Measurements from ENCODE around the gene SLC44A5.
A peak's percentile ranks its signal among the peaks of the same experiment; 100 is the strongest.
"Not testable (repeated sequence)": the region's sequence is repeated elsewhere in the genome, so short reads cannot be mapped to it uniquely, and the experiment has no call there.

Gene SLC44A5

DNA sequence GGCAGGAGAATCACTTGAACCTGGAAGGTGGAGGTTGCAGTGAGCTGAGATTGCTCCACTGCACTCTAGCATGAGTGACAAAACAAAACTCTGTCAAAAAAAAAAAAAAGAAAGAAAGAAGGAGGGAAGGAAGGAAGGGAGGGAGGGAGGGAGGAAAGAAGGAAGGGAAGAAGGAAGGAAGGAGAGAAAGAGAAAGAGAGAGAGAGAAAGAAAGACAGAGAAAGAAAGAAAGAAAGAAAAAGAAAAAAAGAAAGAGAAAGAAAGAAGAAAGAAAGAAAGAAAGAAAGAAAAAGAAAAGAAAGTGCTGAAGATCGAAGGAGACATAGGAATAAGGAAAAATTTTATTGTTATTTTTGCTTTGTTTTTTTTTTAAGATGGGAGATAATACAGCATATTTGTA, 166.7 kb downstream of the SLC44A5 start:
- no peak for DNase-seq

DNA sequence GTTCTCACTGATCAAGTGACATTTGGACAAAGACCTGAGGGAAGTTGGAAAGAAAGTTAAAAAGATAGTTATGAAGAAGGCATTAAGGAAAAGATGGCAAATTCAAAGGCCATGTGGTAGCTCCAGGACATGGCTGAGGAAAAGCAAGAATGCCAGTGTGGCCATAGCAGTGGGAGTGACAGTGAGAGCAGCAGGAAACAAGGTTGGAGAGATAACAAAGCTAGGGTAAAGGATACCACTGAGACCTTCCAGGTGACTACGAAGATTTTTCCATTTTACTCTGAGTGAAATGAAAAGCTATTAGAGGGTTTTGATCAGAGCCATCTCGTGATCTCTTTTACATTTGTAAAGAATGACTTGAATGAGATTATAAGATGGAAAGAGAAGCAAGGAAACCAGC, 170.6 kb downstream of the SLC44A5 start:
- DNase-seq = no peak

DNA sequence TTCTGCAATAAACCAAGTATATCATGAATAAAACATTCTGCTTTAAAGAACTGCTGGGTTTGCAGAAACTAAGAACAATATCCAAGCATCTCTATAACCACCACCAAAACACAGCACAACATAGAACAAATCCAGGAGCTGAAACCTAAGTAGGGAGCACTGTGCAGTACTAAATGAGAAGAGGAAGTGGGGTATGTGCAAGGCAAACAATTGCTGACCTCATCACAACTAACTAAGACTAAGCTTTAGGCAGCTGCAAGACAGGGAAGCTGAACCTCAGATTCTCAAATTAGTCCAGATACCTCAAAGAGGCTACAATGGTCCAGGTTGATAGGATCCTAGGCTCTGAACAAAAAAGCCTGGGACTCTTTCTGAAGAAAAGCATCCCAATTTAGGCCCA, 172.6 kb downstream of the SLC44A5 start:
- DNase-seq = no peak

DNA sequence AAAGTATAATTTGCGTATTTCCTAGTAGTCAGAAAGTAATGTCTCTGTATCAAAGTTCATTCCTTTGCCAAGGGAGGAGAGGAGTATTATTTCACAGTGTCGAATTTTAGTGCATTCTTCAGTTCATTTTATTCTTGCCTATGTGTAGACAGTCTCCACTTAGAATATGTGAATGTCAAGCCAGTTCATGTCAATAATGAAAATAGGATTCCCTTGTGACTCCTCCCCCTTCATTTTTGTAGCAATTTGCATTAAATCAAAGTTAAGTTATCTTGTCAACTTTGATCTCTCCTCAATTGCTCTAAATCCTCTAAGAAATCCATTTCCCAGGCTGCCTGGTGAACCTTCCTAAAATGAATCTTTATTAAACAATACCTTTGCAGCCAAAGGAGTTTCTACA, 179.1 kb downstream of the SLC44A5 start:
- DNase-seq = no peak

DNA sequence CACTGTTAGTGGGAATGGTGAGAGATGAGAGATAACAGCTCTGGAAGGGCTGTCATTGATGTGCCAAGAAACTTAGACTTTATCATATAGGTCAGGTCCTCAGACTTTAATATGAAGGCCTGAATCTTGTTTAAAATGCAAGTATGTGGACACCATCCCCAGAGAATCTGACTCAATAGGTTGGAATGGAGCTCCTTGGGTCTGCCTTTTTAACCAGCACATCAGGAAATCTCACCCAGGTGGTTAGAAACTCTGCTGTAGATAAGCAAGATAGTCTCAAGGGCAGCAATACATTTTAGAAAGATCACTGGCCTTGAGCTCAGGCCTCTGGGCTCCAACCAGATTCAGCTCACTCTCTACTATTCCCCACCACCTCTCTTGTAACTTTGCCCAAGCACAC, 180.4 kb downstream of the SLC44A5 start:
- no peak for DNase-seq

DNA sequence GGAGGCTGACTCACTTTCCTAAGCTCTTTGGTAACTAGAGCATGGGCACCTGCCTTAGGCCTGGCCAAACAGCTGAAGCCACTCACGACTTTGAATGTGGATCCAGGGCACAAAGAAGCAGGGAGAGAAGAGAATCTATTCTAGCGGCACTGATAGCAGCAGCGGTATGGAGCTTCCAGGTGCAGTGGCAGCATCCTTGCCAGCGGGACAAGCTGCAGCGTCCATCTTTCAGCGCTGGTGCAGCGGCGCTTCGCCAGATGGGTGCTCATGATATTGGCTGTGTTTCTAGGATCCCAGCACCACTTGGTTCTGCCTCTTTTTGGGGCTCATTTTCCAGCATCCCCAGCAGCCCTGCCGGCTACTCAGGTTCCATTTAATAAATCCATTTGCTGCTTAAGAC, 184.2 kb downstream of the SLC44A5 start:
- no peak for DNase-seq

DNA sequence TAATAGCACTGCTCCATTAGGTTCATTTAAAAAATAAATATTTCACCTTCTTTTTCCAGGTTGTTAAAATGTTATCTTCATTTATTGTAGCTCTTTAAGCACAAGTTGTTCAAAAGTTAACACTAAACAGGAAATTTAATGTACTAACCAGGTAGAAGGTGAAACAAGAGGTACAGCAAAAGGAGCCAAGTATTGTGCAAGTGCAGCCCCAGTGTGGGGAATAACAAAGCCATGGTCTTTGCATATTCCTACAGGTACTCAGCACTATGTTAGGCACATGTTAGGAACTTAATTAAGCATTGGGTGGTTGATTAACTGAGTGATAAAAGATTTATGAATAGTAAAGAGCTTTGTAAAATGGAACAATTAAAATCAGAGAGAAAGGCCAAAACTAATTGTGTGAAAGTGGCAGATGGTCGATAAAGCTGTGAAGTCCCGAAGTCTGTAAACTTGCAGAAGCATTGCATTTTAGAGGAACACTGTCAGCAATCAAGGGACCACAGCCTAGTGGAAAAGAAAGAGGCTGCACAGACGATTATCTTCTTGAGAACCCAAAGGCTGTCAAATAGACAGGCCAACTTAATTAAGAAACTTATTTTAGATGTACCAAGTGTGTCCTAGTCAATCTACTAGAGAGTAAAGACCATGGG, 185.8 kb downstream of the SLC44A5 start:
- DNase-seq = no peak

DNA sequence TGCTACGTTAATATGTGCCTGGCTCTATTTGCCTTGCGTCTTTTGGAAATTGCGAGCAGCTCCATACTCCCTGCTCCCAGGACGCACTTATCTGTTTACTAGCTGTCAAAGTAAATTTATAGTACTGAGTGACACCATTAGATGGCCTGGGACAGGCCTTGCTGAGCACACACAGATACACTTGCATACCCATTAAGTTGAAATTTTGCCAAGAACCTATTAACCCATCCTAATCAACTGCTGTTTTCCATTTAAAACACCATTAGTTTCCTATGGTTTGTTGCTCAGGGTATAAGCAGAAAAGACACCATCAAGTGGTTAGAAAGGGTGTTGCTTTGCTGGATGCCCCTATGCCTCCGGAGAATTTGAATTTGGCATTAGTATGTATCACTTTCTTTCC, 187.3 kb downstream of the SLC44A5 start:
- peak; percentile 17 for DNase-seq

DNA sequence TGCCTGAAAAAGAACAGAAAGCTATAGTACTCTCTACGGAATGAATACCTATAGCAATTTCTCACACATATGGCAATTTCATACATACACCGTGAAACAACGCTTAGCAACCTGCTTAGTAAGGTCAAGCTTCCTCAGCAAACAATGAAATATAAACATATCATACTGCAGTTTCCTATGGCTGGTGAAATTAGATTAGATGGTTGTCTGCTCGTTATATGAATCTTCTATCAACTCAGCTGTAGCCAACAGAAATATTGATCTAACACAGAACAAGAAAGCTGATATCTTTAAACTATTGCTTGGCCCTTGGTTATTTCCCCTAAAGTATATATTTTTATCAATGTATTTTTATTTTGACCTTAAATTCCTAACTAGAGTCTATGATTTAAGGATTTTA, 187.8 kb downstream of the SLC44A5 start:
- DNase-seq = no peak

DNA sequence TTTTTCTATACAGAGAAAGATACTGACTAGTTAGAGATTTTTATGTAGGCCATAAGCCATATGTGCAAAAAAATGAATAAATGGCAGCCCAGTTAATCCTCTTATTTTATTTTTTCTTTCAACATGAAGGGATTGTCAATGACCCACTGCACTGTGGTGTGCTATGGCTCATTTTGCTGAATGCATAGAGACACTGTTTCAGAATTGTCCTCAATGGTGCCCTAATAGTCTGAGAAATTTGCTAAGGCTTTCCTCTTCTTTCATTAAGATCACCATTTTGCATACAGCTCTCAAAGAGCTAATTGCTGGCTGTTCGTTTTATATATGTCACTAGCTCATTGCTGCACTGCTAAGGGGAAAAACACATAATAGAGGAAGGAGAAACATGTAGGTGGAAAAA, 189.5 kb downstream of the SLC44A5 start:
- no peak for DNase-seq

DNA sequence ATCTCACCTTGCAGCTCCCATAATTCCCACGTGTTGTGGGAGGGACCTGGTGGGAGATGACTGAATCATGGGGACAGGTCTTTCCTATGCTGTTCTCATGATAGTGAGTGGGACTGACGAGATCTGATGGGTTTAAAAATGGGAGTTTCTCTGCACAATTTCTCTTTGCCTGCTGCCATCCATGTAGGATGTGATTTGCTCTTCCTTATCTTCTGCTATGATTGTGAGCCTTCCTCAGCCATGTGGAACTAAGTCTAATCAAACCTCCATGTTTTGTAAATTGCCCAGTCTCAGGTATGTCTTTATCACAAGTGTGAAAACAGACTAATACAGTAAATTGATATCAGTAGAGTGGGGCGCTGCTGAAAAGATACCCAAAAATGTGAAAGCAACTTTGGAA, 195.7 kb downstream of the SLC44A5 start:
- DNase-seq = no peak

DNA sequence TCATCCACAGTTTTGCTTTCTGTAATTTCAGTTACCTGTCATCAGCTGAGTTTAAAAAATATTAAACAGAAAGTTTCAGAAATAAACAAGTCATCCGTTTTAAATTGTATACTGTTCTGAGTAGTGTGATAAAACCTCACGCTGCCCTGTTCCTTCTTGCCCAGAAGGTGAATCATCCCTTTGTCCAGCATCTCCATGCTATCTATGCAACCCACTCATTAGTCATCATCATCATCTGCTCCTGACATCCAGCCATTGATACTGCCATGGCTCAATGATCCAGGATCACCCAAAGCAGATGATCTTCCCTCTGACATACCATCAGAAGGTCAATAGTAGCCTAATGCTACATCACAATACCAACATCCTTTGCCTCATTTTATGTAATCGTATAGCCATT, 198.3 kb downstream of the SLC44A5 start:
- no peak for DNase-seq

DNA sequence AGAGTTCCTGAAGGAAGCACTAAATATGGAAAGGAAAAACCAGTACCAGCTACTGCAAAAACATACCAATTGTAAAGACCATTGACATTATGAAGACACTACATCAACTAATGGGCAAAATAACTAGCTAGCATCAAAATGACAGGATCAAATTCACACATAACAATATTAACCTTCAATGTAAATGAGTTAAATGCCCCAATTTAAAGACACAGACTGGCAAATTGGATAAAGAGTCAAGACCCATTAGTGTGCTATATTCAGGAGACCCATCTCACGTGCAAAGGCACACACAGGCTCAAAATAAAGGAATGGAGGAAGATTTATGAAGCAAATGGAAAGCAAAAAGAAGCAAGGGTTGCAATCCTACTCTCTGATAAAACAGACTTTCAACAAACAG, 206.2 kb downstream of the SLC44A5 start:
- not testable (repeated sequence) for DNase-seq

DNA sequence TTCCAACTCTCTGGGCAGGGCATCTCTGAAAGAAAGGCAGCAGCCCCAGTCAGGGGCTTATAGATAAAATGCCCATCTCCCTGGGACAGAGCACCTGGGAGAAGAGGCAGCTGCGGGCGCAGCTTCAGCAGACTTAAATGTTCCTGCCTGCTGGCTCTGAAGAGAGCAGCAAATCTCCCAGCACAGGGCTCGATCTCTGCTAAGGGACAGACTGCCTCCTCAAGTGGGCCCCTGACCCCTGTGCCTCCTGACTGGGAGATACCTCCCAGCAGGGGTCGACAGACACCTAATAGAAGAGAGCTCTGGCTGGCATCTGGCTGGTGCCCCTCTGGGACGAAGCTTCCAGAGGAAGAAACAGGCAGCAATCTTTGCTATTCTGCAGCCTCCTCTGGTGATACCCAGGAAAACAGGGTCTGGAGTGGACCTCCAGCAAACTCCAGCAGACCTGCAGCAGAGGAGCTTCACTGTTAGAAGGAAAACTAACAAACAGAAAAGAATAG, 207.7 kb downstream of the SLC44A5 start:
- DNase-seq = not testable (repeated sequence)

DNA sequence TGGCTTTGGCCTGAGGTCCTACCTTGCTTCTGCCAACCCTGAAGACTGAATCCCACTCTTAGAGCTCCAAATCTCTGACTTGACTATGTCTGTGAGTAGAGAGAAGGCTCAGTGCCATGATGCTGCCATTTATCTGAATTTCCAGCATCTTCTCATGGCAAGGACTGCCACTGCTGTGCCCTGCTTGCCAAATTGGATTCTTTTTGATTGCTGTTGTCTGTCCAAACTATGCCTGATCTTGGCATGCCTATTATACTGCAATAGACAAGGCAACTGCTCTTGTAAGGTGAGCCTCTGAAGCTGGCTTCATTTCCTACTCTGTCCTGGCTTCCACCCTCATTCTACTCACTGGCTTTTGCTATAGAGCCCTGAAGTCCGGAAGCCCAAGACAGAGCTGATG, 210.2 kb downstream of the SLC44A5 start:
- peak; percentile 89 for DNase-seq

DNA sequence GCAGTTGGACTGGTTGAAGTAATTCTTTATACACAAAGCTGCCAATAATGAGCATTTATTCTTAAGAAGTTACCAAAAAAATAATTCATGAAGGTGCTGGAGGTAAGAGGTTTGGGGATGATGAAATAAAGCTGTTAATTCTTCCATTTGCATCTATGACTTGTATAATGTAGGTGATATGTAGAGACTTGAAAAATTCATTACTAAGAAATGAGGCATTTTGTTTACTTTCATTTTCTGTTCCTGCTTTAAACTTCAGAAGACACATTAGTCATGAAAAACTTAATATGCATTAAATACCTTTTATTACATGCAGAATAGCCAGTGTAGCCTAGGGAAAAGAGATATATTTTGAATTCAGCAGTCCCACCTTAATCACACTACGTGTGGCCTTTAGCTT, 214.2 kb downstream of the SLC44A5 start:
- DNase-seq = no peak

DNA sequence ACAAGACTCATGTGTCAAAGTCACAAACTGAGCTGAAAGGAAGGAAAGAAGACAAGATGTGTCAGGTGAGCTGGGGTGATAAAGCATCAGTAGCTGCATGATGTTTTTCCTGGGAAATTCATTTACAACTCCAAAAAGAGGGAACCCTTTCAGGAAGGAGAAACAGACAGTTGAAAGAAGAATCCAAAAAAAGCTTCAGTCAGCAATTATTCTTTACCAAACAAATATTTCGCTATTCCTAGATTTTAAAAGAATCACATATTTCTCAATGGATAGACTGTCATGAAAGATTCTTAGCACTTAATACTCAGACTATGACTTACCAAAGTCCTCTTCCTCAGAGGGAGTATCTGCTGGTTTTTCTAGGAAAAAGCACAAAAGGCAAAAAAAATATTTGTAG, 214.7 kb downstream of the SLC44A5 start:
- no peak for DNase-seq

DNA sequence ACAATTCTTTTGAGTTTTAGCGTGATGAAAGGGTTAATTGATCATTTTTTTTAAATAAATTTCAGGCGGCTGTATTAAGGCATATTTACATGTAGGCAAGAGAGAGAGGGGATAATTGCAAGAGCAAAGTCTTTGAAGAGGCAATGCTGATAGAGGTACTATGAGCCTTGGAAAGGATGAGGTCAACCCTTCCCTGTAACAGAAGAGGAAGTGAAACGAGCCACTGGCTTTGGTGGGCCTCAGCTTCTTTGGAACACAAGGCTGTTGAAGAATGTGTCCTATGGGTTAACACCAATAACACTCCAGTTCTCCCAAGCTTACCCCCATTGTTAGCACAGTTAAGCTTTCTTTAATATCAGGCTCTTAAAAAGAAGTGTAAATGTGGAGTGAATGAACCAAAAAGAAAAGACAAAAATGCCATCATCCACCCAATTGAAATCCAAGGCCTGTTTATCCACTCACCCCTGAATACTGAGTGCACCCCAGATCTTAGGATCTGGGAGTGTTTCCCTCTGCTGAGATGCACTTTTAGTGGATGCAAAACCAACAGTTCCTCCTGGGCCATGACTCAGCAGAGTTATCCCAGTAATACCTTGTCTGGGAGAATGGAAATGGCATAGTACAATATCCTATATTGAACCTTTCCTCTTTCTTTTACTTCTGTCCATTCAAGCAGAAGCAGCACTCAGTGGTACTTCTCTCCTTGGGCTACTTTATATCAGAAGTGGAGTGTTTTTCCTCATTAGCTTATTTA, 216.4 kb downstream of the SLC44A5 start:
- DNase-seq = no peak

DNA sequence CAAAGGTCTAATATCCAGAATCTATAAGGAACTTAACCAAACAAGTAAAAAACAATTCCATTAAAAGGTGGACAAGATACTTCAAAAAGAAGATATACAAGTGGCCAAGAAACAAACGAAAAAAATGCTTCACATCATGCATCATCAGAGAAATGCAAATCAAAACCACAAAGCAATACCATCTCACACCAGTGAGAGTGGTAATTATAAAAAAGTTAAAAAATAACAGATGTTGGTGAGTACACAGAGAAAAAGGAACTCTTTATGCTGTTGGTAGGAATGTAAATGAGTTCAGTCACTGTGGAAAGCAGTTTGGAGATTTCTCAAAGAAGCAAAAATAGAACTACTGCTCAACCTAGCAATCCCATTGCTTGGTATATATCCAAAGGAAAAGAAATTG, 218.6 kb downstream of the SLC44A5 start:
- no peak for DNase-seq

DNA sequence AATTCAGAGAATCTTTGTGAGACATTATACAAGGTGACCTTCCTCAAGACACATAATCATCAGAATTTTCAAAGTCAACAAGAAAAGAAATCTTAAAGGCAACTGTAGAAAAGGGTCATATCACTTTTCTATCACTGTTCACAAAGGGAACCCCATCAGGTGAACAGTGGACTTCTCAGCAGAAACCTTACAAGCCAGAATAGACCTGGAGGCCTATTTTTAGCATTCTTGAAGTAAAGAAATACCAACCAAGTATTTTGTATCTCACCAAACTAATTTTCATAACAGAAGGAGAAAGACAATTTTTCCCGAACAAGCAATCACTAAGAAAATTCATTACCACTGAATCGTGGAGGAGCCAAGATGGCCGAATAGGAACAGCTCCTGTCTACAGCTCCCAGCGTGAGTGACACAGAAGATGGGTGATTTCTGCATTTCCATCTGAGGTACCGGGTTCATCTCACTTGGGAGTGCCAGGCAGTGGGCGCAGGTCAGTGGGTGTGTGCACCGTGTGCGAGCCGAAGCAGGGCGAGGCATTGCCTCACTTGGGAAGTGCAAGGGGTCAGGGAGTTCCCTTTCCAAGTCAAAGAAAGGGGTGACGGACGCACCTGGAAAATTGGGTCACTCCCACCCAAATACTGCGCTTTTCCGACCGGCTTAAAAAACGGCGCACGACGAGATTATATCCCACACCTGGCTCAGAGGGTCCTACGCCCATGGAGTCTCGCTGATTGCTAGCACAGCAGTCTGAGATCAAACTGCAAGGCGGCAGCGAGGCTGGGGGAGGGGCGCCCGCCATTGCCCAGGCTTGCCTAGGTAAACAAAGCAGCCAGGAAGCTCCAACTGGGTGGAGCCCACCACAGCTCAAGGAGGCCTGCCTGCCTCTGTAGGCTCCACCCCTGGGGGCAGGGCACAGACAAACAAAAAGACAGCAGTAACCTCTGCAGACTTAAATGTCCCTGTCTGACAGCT, 235.2 kb downstream of the SLC44A5 start:
- DNase-seq = peak; percentile 28

DNA sequence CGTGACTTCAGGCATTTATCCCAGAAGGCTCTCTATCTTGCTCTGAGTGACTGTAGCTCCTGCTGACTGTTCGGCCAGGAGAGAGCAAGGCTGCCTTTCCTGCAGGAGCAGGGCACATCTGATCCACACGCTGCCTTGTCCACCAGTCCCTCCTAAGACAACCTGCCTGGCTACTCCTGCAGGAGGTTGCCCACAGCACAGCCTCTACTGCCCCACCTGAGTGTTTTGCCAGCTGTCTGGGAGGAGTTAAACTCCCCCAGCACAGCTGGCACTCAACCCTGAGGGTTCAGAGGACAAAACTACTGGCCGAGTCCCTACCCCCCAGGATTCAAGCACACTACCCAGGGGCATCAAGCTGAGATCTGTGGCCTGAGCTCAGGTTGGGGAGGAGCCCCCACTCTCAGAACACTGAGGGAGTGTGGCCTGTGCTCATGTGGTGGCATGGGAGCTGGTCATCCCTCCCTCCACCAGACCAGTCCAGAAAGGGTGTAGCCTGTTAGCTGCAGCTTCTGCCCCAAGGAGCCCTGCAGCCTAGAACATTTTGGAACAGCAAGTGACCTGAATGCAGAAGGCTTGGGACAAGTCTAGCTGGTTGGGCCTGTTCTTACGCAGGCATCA, 237.3 kb downstream of the SLC44A5 start:
- no peak for DNase-seq

DNA sequence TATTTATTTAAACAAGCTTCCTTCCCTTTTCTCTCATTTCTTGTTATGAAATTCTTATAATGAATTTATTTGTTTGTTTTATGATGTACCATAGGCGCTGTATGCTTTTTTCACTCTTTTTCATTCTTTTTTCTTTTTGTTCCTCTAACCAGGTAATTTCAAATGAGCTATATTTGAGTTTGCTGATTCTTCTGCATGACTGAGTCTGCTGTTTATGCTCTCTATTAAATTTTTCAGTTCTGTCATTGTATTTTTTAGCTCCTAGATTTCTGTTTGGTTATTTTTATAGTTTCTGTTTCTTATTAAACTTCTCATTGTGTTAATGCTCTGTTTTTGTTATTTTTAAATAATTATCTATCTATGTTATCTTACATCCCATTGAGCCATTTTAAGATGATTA, 244.3 kb downstream of the SLC44A5 start:
- DNase-seq = no peak

DNA sequence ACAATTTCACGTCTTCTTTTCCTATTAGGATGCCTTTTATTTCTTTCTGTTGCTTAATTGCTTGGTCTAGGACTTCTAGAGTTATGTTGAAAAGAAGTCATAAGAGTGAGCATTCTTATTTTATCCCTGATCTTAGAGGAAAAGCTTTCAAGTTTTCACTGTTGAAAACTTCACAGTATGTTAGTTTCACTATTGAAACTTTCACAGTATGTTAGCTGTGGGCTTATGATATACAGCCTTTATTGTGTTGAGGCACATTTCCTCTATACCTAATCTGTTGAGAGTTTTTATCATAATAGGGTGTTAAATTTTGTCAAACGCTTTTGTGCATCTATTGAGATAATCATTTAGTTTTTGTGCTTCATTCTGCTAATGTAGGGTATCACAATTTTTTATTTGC, 249.7 kb downstream of the SLC44A5 start:
- DNase-seq = no peak
